GM19025 (cell line): ENCODE data around the gene ACOT7.
"Not testable (repeated sequence)": the region's sequence is repeated elsewhere in the genome, so short reads cannot be mapped to it uniquely, and the experiment has no call there.

ENCODE experiments used
- ATAC-seq: cut with Tn5 transposase; IDR thresholded peaks from one replicate; pipeline ENCODE4 v1.9.1; 2021; ENCODE audit warnings: mild to moderate bottlenecking, low read depth, moderate library complexity; ENCODE audit not compliant: unreplicated experiment

The ACOT7 gene

DNA sequence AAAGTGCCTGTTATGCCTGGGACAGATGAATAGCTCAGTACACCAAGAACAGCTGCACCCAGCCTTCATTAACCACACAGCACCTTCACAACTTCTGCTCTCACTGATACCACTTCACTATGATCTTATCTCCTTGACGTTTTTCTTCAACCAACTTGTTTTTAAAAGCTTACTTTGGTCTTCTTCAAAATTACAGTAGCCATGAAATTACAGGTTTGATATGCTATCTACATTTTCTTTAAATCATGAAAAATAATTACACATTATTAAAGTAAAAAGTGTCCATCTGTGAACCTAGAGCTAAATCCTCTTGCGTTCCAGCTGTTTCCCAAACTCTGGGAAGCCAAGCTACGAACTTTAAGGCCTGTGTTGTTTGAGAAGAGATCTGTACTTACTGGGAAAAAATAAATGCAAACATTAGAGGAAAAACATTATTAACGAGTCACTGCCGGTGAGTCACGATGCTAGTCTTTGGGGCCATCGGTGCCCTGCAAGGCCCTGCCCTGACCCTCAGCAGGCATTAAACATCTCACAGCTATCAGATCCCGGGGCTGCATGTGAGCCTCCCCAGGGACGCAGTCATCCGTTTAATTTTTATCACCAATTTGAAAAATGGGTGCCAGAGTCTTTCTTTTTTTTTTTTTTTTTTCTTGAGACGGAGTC, 76.3 kb downstream of the ACOT7 start:
- ATAC-seq: no peak

DNA sequence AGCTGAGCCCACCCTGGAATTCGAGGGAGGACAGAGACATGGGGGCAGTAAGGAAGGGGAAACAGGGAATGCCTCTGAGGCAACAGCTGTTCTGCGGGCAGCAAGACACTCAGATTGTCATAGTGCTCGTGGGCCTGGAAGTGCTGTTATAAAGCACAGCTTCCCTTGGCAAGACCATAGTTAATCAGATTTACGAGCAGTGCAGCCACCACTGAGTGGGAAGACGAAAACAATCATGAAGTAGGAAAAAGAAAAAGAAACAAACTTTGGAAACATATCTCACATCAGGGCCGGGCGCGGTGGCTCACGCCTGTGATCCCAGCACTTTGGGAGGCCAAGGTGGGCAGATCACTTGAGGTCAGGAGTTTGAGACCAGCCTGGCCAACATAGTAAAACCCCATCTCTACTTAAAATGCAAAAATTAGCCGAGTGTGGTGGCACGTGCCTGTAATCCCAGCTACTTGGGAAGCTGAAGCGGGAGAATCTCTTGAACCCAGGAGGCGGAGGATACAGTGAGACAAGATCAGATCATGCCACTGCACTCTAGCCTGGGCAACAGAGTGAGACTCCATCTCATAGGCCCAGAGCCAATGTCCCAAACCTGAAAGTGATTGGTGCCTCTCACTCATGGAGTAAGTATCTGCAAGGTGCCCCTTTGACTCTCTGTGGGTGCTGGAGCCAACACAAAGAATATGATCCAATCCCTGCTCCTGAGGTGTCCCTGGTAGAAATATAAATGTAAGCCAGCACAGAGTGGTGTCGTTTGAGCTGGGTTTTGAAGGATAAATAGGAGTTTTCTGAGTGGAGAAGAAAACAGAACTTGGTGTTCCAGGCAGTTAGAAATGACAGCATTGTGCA, 77.1 kb downstream of the ACOT7 start:
- ATAC-seq: no peak

DNA sequence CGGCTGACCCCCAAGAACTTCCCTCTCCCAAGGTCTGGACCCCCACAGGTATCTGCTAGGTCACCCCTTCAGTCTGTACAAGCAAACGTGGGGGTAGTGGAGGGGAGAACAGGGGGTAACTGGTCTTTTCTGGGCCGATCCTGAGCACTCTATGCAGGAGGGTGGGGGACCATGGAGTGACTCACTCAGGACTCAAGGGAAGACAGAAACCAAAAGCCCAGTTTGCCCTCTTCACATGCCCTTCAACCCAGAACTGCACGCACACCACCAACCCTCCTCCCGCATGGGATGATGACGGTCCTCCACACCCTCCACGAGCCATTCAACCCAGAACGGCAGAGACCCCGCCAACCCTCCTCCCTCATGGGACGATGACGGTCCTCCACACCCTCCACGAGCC, 79.1 kb downstream of the ACOT7 start:
- no peak for ATAC-seq

DNA sequence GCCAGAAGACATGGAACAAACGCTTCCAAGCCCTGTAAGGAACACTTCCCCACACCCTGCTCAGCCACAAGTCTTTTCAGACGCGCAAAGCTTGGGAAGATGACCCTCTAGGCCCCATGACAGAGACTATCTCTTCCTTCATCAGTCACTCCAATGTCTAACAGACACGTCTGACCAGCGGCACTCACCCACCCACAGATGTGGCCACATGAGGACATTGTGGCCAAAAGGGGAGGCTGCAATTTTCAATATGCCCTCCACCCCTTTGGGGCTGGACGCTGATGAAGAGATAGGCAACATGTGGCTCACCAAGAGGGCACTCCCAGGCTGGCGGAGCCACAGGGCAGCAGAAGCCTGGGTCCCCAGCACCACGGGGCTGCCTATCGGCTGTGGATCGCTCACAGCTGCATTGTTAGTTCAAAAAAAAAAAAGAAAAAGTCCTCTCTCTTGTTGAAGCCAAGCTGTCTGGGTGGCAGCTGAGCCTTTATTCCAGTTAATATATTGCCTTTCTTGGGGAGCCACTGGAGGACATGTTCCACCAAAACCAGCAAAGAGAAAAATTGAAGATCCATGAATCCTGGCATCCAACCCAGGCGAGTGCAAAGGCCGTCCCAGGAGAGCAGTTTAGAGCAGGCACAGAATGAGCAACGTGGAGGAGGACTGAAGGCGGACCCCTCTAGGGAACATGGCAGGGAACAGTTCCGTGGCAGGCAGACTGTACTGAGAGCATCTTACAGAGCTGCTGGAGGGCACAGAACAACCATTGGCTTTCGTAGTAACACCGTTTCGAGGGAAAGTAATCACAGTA, 80.0 kb downstream of the ACOT7 start:
- no peak for ATAC-seq

DNA sequence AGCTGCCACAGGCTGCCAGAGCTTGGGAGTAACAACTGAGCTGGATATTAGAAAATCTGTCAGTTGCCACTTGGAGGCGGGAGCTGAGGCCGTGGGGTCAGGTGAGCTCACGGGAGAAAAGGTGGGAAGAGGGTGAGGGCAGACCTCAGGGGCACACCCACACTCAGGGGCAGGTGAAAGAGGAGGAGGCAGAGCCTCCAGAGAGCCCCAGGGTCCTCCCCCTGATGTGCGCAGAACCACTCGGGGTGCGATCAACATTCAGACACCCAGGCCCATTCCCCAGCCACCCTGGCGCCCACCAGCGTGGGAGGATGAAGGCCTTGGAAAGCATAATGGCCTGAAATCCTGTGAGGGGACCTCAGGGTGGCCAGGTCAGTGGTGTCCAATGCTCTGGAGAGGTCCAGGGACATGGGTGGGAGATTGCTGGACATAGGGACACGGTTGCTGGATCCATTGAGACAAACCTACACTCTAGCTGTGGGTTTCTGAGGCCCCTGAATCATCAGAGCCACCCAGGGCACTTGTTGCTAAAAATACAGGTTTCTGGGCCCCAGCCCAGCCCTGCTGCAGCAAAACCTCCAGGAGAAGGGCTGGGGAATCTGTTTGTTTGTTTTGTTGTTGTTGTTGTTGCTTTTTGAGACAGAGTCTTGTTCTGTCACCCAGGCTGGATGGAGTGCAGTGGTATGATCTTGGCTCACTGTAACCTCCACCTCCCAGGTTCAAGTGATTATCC, 83.3 kb downstream of the ACOT7 start:
- no peak for ATAC-seq

DNA sequence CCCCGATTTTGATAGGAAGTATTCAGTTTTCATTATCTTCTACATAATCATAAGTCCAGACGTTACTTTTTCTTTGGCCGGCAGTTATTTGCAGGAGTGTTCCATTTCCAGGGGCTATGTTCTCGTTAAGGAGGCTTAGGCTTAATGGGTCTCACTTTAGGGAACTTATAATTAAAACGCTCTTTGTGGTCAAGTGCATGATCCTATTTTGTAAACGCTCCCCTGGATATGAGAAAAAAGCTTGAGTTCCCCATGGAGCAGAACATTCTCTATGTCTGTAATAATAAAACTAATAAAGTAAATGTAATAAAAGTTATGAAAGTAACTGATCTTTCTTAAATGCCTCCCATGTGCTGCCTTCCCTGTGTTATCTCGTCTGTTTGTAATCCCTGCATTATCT, 84.0 kb downstream of the ACOT7 start:
- no peak for ATAC-seq

DNA sequence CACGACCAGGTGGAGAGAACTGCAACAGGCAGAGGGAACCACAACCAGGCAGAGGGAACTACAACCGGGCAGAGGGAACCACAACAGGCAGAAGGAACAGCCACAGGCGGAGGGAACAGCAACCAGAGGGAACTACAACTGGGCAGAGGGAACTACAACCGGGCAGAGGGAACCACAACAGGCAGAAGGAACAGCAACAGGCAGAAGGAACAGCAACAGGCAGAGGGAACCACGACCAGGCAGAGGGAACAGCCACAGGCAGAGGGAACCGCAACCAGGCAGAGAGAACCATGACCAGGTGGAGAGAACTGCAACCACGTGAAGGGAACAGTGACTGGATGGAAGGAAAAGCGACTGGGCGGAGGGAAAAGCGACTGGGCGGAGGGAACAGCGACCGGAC, 85.1 kb downstream of the ACOT7 start:
- ATAC-seq: no peak

DNA sequence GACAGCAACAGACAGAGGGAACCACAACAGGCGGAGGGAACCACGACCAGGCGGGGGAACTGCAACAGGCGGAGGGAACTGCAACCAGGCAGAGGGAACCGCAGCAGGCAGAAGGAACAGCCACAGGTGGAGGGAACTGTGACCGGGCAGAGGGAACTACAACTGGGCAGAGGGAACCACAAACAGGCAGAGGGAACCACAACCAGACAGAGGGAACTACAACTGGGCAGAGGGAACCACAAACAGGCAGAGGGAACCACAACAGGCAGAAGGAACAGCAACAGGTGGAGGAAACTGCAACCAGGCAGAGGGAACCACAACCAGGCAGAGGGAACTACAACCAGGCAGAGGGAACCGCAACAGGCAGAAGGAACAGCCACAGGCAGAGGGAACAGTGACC, 85.9 kb downstream of the ACOT7 start:
- not testable (repeated sequence) for ATAC-seq

DNA sequence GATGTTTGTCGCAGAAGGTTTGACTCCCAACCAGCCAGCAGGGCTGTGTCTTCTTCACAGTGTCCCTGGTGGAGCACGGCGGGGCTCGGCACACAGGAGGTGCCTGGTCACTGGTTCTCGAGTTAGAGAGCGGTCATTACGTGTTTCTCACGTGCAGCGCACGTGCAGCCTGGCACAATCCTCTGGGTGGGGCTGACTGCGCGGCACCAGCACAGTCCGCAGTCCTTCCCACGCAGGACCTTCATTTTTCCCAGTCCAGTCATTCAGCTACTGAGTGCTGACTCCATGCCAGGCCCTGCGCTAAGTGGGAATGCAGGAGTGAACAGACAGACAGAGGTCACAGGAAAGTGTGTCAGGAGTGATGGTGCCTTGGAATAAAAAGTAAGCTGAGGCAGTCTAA, 86.5 kb downstream of the ACOT7 start:
- ATAC-seq: no peak

DNA sequence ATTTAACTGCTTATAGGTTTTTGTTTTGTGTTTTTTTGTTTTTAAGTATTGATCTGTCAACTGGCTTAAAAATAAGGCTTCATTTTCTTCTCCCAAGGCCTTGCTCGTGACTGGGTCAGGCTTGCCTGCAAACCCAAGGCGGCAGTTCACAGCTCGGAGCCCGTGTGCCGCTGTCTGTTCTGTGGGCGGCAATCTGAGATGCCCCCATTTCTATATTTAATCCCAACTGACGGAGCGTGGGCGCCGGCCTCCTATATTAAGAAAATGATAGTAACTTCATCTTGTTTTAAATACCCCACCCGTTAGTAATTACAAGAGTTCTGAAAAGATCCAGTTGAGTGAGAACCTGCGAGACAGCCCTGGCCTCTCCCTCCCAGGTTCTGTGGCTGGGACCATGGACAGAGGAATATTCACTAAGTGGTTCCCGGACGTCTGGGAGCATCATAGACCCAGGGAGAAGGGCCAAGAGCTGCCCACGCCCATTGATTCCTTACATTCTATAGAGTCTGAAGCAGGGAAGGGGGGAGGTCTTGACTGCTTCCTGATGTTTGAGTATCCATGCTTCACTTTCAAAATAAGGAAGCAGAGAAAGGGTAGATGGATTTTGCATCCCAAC, 90.1 kb downstream of the ACOT7 start:
- no peak for ATAC-seq

DNA sequence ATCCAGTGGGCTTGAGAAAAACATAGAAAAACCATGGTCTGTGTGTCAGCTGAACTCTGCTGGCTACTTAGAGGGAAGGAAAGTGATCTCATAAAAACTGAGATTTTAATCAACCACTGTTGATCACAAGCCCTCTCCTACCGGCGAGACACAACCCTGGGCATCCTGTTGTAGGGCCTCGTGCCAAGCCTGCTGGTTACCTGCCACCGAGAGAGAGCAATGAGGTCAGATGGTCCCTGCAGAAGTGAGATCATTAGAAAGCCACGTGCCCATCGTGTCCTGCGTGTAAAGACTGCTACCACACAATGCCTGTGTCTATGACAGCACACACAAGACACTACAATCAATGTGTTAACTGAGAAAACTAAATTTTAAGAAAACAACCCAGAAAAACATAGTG, 91.0 kb downstream of the ACOT7 start:
- no peak for ATAC-seq

DNA sequence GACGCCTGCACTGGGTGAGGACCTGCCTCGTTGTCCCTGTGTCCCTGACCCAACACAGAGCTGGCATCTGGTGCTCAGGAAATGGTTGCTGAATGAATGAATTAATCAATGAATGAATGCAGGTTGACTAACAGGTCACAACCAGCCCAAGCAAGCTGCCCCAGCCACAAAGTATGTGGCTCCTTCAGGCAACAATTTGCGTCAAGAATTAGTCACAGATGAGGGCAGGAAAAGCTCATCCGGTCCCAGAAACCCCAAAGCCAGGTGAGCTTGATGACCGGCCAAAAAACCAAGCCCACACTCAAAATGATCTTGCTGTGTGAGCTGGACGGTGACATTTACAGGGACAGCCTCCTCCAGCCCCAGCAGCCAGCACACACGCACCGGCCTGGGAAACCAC, 92.0 kb downstream of the ACOT7 start:
- ATAC-seq: no peak

DNA sequence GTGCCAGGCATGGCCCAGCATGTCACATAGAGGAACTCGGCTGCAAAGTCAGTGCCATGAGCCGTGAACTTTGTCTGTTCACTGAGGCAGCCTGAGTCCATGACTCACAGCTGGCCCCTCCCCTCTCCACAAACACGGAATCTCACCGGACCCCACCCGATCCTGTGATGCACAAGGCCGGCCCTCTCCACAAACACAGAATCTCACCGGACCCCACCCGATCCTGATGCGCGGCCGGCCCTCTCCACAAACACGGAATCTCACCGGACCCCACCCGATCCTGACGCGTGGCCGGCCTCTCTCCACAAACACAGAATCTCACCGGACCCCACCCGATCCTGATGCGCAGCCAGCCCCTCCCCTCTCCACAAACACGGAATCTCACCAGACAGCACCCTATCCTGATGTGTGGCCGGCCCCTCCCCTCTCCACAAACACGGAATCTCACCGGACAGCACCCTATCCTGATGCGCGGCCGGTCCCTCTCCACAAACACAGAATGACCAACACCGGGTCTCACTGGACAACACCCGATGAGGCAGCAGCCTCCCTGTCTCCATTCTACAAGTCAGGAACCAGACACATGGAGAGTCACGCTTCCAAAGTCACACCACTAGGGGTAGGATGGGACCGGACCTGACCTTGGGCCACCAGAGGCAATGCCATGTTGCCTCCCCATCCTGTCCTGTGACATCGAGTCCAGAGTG, 93.1 kb downstream of the ACOT7 start:
- no peak for ATAC-seq

DNA sequence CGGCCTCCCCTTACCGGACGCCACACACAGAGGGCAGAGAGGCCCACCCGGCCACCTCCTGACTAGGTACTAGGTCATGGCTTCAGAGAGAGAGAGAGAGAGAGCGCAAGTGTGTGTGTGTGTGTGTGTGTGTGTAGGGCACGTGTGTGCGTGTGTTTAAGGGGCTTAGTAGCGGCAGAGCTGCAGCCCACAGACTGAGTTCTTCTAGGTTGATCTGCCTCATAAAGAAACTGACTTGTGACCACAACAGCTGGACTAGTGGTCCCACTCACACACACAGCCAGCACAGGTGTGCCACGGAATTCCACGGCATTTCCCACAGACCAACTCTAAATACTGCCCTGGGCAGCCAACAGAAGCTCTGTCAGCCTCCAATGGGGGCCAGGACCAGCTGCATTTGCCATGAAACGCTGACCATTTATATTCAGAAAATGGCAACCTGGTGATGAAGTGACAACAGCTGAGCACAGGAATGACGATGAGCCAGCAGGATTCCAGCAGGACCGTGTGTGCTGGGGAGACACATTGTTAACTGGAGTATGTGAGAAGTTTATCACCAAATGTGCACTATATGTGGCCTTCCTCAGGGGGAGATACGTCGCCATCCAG, 93.9 kb downstream of the ACOT7 start:
- ATAC-seq: no peak

DNA sequence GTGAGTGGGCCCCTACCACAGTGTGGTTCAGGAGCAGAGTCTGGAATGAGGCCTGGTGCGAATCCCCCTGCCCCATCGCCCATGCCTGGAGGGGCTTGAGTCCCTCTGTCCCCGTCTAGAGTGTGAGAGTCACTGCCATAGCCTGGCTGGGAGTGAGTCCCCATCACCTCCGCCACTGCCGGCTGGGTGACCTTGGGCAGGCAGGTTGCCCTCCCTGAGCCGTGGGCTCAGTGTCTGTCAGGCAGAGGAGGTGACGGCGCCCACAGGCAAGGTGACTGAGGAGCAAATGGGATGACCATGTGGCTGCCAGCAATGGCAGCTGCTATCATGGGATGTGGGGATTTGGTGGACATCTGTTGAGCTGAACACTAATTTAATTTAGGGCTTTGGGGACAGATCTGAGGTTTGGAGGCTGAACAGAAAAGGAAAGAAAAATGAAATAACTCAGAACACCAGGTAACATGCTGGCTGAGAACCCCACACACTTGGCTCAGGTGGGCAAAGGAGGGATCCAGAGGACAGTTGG, 94.6 kb downstream of the ACOT7 start:
- ATAC-seq: no peak

DNA sequence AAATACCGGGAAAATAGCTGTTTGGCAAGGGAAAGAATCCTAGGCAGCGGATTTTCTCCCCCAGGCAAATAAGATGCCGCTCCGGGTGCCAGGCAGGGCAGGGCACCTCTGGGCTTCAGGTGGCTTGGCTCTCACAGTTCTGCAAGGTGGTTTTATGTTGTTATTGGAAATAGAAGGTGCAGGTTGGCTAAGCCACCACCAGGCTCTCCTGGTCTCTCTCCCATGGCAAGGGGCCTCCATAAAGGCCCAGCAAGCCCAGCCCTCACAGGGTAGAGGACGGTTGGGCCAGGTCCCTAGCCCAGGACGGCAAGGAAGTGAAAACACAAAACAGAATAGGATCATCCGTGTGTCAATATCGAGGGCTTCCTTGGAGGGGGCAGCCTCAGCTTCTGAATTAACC, 95.0 kb downstream of the ACOT7 start:
- ATAC-seq: no peak

DNA sequence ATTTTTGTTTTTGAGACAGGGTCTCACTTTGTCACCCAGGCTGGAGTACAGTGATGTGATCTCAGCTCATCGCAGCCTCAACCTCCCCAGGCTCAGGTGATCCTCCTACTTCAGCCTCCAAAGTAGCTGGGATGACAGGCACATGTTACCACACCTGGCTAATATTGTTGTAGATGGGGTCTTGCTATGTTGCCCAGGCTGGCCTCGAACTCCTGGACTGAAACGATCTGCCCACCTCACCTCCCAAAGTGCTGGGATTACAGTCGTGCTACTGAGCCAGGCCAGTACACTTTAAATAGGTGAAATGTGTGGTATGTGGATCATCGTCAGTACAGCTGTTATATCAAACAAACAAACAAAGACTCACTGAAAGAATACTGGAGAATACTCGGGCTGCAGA, 97.7 kb downstream of the ACOT7 start:
- no peak for ATAC-seq

DNA sequence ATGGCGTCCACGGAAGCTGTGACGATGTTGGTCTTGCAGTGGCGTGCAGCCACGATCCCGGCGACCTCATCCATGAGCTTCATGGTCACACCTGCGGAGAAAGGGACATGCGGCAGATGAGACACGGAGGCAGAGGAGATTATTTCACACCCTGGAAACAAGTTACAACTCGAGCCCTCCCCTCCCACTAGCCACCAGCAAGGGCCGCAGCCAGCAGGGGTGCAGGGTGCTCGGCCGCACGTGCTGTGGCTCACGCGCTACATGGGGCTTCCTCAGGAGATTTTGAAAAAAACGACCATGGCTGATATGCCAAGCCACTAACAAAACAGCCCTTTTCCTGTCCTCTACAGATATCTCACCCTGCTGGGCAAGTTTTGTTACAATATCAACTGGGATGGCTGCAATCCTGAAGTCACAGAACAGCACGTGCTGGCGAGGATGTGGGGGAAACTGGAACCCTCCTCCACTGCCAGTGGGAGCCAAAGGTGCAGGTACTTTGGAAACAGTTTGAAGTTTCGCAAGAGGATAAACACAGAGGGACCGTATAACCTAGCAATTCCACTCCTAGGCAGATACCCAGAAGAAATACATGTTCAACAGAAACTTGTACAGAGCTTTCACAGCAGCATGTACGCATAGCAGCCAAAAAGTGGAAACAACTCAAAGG, 98.5 kb downstream of the ACOT7 start:
- ATAC-seq: no peak
